ENCODE results near the gene HOXB5.

Gene HOXB5

DNA sequence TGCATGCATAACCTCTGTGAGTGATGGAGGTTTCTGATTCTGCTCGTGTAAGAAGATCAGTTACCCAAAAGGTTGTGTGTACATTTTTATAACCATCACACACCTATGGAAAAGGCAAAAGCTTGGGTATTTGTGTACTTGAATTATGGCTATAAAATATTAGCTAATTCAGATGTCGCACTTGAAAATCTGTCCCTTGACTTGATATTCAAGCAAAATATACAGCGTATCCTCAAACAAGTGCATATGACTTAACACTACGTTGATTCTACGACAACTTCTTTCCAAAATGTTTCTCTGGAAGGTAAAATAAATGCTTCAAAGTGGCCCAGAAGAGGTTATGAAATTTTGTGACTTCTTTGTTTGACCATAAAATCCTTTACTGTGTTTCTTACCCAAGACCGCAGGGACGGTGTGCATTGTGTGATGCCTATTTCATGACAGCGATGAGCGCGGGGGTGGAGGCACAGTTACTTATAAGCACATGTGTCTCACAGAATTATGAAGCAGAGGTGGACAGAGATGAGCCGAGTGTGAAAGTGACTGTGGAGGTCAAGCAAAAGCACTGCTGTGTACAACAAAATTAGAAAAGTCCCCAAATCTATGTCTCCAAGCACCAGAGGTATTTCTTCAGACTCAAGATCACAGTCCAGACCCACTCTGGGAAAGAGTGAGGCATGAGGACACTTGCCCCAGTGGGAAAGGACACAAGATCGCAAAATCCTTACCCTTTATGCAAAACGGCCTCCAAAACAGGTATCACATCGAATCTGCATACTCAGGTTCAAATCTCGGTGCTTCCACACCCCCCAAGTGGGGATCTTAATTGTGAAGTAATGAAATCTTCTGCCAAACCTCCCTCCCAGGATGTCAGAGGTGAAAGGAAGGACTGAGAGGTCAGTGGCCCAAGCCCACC, 36.7 kb upstream of the HOXB5 start:
- no peak for FAIRE-seq
- no peak for DNase-seq (ENCODE audit: insufficient read length, low spot score)

- no peak for FAIRE-seq
Measured at GRCh38 chr17:48629411-48629759, 35.8 kb upstream of the HOXB5 start.

DNA sequence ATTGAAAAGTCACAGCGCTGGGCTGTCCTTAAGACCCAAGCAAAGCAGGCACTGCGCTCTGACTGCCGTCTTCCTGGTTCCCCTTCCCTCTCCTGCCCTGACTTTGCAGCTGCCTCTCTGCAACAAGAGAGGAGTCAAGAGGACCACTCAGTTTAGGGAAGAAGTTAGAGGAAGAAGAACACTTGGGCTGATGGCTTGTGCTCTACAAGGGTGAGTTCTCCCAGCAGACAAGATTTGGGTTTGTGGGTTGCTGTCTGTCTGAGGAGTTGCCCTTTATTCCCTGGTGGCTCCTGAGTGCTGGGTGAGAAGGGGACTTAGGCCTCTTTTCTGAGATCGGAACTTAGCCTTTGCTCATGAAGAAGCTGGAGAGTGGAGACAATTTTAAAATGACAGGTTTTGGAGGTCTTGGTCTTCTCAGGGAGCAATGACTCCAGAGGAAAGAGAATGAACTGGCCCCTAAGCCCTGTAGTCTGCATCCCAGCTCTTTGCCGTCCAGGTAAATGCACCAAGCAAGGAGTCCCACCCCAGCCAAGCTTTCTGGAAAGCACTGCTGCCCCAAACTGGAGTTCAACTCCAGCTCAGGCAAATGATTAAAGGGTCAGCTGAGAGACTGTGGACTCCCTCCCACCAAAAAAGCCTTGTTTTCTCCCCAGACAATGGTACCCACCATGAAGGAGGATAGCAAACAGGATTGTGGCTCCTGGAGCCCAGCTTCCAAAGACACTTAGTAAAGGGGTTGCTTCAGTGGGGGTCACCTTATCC, 35.3 kb upstream of the HOXB5 start:
- DNase-seq (ENCODE audit: insufficient read length, low spot score) (no peak), FAIRE-seq (no peak)

More at GRCh38 chr17:48629411-48629759, 35.8 kb upstream of the HOXB5 start:
- no peak for DNase-seq (ENCODE audit: insufficient read length, low spot score)

GRCh38 chr17:48627623-48628521, 34.3 kb upstream of the HOXB5 start:
- DNase-seq (ENCODE audit: insufficient read length, low spot score) (no peak), FAIRE-seq (no peak)

GRCh38 chr17:48627118-48627597, 33.6 kb upstream of the HOXB5 start:
- no peak for DNase-seq (ENCODE audit: insufficient read length, low spot score)
- FAIRE-seq, result no peak

DNA sequence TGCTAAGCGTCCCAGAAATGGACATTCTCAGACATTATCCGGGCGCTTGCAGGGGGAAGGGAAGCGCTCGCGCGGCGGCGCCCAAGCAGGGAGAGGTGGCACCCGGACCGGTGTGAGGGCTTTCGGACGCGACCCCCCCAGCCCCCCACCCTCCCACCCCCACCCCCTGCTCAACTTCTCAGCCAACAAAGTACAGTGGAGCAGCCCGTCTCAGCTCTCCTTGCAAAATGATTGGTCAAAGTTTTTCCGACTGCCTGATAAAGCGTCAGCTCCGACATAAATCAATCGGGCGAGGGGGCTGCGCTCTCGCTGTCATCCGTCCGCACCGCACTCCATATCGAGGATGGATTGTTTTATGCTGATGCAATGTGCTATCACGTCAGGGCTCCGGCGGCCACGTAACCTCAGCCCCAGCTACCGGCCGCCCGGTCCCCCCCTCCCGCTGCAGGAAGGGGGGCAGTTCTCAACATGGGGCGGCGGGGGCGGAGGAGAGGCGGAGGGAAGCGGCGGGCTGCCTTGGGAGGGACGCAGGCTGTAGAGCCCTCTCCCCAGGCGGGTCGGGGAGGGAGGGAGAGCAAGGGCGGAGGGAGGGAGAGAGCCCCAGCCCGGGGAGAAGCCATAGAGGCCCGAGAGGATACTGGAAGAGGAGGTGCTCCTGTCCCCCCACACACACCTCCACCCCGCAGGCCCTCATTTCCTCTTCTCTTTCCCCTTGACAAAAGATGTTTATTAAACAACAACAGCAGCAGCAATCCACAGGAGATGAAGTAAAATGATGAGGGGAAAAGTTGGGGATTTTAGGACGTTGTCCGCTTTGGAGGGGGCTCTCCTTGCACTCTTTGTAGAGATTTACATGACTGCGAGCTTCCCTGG, 32.9 kb upstream of the HOXB5 start, which contains the start of gene HOXB9:
TSS of gene HOXB9 (minus strand) at position 114 of the 873 bp plus-strand sequence. CDS start at position 25, 89 bp downstream.
- FAIRE-seq (peak; percentile 67), DNase-seq (ENCODE audit: insufficient read length, low spot score) (no peak)

DNA sequence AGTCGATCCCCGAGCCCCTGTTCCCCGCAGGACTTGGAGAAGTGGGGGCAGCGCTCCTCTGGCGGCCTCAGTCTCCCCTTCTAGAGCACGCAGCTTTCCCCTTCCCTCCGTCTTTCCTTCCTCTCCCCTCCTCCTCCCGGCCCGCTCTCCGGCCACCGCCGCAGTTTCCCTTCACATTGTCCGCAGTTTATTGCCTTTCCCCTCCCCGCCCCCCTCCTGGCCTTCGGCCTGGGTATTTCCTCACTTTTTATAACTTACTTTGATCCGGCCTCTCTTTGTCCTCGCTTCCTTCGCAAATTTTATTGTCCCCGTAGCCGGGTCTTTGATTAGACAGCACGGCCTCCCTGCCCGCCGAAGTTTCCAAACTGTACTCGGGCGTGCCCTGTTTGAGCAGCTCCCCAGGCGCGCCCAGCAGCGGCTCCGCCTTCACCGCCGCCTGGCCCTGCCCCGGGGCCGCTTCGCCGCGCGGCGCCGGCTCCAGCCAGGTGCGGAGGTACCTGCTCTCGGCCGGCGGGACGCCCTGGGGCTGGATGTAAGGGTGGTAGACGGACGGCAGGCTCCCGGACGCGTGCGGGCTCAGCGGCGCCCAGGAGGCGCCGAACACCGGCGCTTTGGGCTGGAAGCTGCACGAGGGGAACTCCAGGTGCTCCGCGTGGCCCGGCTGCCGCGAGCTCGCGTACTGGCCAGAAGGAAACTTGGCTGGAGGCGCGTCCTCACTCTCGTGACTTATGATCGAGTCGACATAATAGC, 32.1 kb upstream of the HOXB5 start:
- FAIRE-seq (peak; percentile 79), DNase-seq (ENCODE audit: insufficient read length, low spot score) (no peak)

GRCh38 chr17:48624544-48625494, 31.2 kb upstream of the HOXB5 start:
- FAIRE-seq (no peak), DNase-seq (ENCODE audit: insufficient read length, low spot score) (no peak)

DNA sequence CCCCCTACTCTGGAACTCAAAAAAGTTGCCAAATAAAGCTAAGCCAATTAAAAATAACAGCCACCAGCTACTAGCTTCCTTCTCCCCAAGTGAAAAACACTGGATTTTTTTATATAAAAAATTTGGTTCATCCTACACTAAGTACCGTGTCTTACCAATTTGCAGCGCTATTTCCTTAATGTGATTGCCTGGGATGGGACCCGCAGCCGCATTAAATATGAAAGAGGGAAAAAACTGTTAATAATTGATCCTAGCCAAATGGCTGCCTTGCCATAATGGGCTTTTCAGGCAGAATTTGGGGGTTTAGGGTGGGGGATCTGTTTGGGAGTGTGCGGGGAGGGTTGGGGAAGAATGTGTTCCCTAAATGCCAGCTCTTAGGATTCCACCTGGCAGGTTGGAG, 30.5 kb upstream of the HOXB5 start:
- DNase-seq (ENCODE audit: insufficient read length, low spot score), result no peak
- FAIRE-seq, result no peak

DNA sequence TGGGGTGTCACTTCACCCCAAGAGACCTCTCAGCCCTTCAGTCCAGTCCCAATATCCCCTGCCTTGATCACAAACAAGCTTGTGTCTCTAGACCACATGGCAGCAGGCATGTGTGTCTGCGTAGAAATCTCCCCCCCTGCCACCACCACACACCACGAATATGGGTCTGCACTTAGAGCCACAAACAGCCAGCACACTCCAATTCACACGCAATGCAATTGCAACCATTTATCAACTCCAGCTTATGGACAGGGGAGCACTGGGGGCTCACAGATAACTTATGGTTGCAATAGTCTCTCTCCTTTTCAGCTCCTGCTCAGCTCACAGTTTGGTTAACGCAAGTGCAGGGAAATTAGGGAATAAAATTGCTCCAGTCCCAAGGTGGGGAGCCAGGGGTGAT, 30.0 kb upstream of the HOXB5 start:
- FAIRE-seq (no peak), DNase-seq (ENCODE audit: insufficient read length, low spot score) (no peak)

- FAIRE-seq, result no peak
Measured at GRCh38 chr17:48622857-48623256, 29.3 kb upstream of the HOXB5 start.

GRCh38 chr17:48621410-48622392, 28.1 kb upstream of the HOXB5 start:
- no peak for DNase-seq (ENCODE audit: insufficient read length, low spot score)
- no peak for FAIRE-seq

More at GRCh38 chr17:48622857-48623256, 29.3 kb upstream of the HOXB5 start:
- no peak for DNase-seq (ENCODE audit: insufficient read length, low spot score)

GRCh38 chr17:48620461-48621139, 27.0 kb upstream of the HOXB5 start:
- DNase-seq (ENCODE audit: insufficient read length, low spot score), result no peak
- FAIRE-seq, result no peak

DNA sequence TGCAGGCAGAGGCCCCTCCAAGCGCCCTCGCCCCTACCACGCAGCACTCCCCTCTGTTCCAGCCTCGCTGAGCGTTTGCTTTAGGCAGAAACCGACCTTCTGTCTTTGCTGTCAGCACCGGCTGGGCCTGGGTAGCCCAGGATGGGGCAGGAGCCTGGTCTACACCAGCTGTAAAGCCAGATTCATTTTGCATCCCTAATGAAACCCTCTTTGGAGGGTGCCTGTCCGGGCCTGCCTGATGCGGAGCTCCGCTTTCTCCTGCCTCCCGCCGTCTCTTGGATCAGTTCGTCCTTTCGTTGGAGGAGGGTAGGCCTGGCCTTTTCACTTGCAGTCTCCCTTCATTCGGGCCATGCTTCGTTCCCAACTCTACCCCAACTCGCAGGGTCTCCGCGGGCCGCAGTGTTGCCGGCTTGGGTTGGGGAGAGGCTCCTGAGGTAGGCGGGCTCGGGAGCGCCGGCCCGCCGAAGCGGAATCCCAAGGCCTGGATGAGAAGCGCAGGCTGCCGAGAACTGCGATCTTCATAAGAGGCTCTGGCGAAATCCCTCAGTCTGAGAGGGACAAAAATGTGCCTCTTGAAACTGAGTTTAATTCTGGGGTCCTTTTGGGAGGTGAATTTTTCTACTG, 26.4 kb upstream of the HOXB5 start:
- DNase-seq (ENCODE audit: insufficient read length, low spot score), result no peak
- FAIRE-seq, result no peak

- peak; percentile 95 for DNase-seq (ENCODE audit: insufficient read length, low spot score)
- FAIRE-seq, result peak; percentile 89
Measured at GRCh38 chr17:48618256-48618896, 24.8 kb upstream of the HOXB5 start.

Measured in GM19239 (cell line).